IMR-90 (cell line): ENCODE measurements around the gene SRRM4. TPM values are rescaled to one million over a fixed set of nuclear protein-coding genes. Genes with fewer than 3 reads are reported as not detected.

Source experiments
- ATAC-seq: fragments of 200-7000 bp; cut with Tn5 transposase; 2 replicates; pipeline ENCODE4 v1.9.1; 2020; ENCODE audit warnings: low read depth, mild to moderate bottlenecking, moderate library complexity
- BruUV-seq: library from RNA; stranded (reverse); fragments of 400-500 nt; replicated peaks from 2 replicates; lab custom pipeline; 2021; lab: Mats Ljungman, UMichigan
- CTCF ChIA-PET: fragments of 300-600 bp; formaldehyde crosslinking; extraction: SDS; loops from one replicate; lab custom pipeline; 2021; ENCODE audit warnings: antibody characterized with exemption; lab: Yijun Ruan, JAX
- POLR2A ChIA-PET: fragments of 300-600 bp; sonication (Branson Sonifier 250); formaldehyde crosslinking; loops from one replicate; lab custom pipeline; 2022; ENCODE audit warnings: antibody characterized with exemption; ENCODE audit not compliant: unreplicated experiment; lab: Charles Lee
- DNase-seq: peaks from one replicate; pipeline ENCODE4 v3.0.0; 2013
- H2AFZ ChIP-seq: replicated peaks from 2 replicates; pipeline ENCODE3; 2013; ENCODE audit warnings: low read length, mild to moderate bottlenecking; ENCODE audit not compliant: poor library complexity
- H2AK5ac ChIP-seq: 2 replicates; pipeline ENCODE4 v1.6.1; 2013; ENCODE audit warnings: low read depth, low read length, inconsistent platforms
- H2AK9ac ChIP-seq: replicated peaks from 2 replicates; pipeline ENCODE3; 2013; ENCODE audit warnings: mild to moderate bottlenecking, low read depth, low read length, moderate library complexity; ENCODE audit not compliant: poor library complexity
- H2BK120ac ChIP-seq: 2 replicates; pipeline ENCODE4 v1.6.1; 2013; ENCODE audit warnings: low read depth, low read length, inconsistent platforms
- H2BK15ac ChIP-seq: 3 replicates; pipeline ENCODE4 v1.6.1; 2013; ENCODE audit warnings: low read depth, low read length, inconsistent platforms
- H2BK20ac ChIP-seq: 2 replicates; pipeline ENCODE4 v1.6.1; 2013; ENCODE audit warnings: low read depth, mild to moderate bottlenecking, inconsistent platforms, low read length, moderate library complexity
- H2BK5ac ChIP-seq: 2 replicates; pipeline ENCODE4 v1.6.1; 2013; ENCODE audit warnings: mild to moderate bottlenecking, low read depth, low read length, inconsistent platforms; ENCODE audit not compliant: poor library complexity, severe bottlenecking
- H3K14ac ChIP-seq: replicated peaks from 2 replicates; pipeline ENCODE4 v1.6.1; 2013; ENCODE audit warnings: low read depth, low read length, inconsistent platforms
- H3K18ac ChIP-seq: 2 replicates; pipeline ENCODE4 v1.6.1; 2013; ENCODE audit warnings: low read depth, low read length, control low read depth
- H3K23ac ChIP-seq: 2 replicates; pipeline ENCODE4 v1.6.1; 2013; ENCODE audit warnings: low read depth, low read length, inconsistent platforms
- H3K27ac ChIP-seq: 2 replicates; pipeline ENCODE4 v1.5.1; 2013; ENCODE audit warnings: mild to moderate bottlenecking, control low read depth, low read length; ENCODE audit not compliant: insufficient read depth
- H3K27me3 ChIP-seq: 2 replicates; pipeline ENCODE4 v1.6.1; 2013; ENCODE audit warnings: low read length; ENCODE audit not compliant: control insufficient read depth, insufficient read depth
- H3K36me3 ChIP-seq: 2 replicates; pipeline ENCODE4 v1.6.1; 2013; ENCODE audit warnings: low read length, mixed read lengths; ENCODE audit not compliant: control insufficient read depth, insufficient read depth
- H3K4ac ChIP-seq: 2 replicates; pipeline ENCODE4 v1.6.1; 2013; ENCODE audit warnings: low read depth, low read length, inconsistent platforms
- H3K4me1 ChIP-seq: 2 replicates; pipeline ENCODE4 v1.6.1; 2013; ENCODE audit warnings: low read length, mixed read lengths; ENCODE audit not compliant: control insufficient read depth, insufficient read depth
- H3K4me2 ChIP-seq: 2 replicates; pipeline ENCODE4 v1.6.1; 2013; ENCODE audit warnings: low read depth, mild to moderate bottlenecking, control low read depth, low read length, moderate library complexity
- H3K4me3 ChIP-seq: 2 replicates; pipeline ENCODE4 v1.5.1; 2013; ENCODE audit warnings: low read depth, mild to moderate bottlenecking, control low read depth, low read length, moderate library complexity; ENCODE audit not compliant: insufficient read depth
- H3K56ac ChIP-seq: 2 replicates; pipeline ENCODE4 v1.6.1; 2013; ENCODE audit warnings: low read length, inconsistent platforms; ENCODE audit not compliant: insufficient read depth; ENCODE audit errors: extremely low read depth
- H3K79me1 ChIP-seq, 2 experiments: 2 replicates each; pipeline ENCODE4 v1.6.1; 2013; ENCODE audit warnings: low read length in 2 of 2, inconsistent platforms in 1 of 2, low read depth in 1 of 2
- H3K9ac ChIP-seq: 2 replicates; pipeline ENCODE4 v1.6.1; 2013; ENCODE audit warnings: low read depth, low read length, control low read depth
- H3K9me1 ChIP-seq: 2 replicates; pipeline ENCODE4 v1.6.1; 2013; ENCODE audit warnings: low read length, inconsistent platforms; ENCODE audit not compliant: insufficient read depth
- H3K9me3 ChIP-seq: 2 replicates; pipeline ENCODE4 v1.6.1; 2013; ENCODE audit warnings: low read length; ENCODE audit not compliant: control insufficient read depth, insufficient read depth
- H4K20me1 ChIP-seq: 2 replicates; pipeline ENCODE4 v1.6.1; 2013; ENCODE audit warnings: low read length, inconsistent platforms; ENCODE audit not compliant: insufficient read depth
- H4K5ac ChIP-seq: 2 replicates; pipeline ENCODE4 v1.6.1; 2013; ENCODE audit warnings: mild to moderate bottlenecking, low read depth, low read length, control low read depth
- H4K8ac ChIP-seq, 2 experiments: 2 replicates each; pipeline ENCODE4 v1.6.1; 2013; ENCODE audit warnings: low read depth in 2 of 2, low read length in 2 of 2, control low read depth in 1 of 2, inconsistent platforms in 1 of 2
- H4K91ac ChIP-seq: 2 replicates; pipeline ENCODE4 v1.6.1; 2013; ENCODE audit warnings: low read depth, low read length, inconsistent platforms; ENCODE audit not compliant: insufficient read depth
- CHD1 ChIP-seq: IDR thresholded peaks from 2 replicates; pipeline ENCODE4 v1.6.1; 2012; ENCODE audit warnings: low read depth, low read length, improper control_type of control experiment
- ELK1 ChIP-seq: fragments of 150-350 bp; IDR thresholded peaks from 2 replicates; pipeline ENCODE4 v1.6.1; 2016; ENCODE audit warnings: low read depth, mild to moderate bottlenecking, low read length, moderate library complexity, borderline replicate concordance
- MAFK ChIP-seq: IDR thresholded peaks from 2 replicates; pipeline ENCODE4 v1.6.1; 2012; ENCODE audit warnings: low read depth, low read length, improper control_type of control experiment
- MAZ ChIP-seq: IDR thresholded peaks from 2 replicates; pipeline ENCODE4 v1.6.1; 2012; ENCODE audit warnings: low read depth, mild to moderate bottlenecking, low read length, improper control_type of control experiment, moderate library complexity, borderline replicate concordance
- WGBS, 2 experiments: methylation state at CpG; one replicate each; pipeline versions ENCODE4 v1.1.5 to v1.1.7; 2013; ENCODE audit warnings: missing lambda C conversion rate in 2 of 2; ENCODE audit not compliant: insufficient read length in 1 of 2; ENCODE audit errors: extremely low coverage in 2 of 2; 5-methylcytosine and 5-hydroxymethylcytosine counted together
- dilution Hi-C: fragments of 300-500 bp; cut with HindIII; formaldehyde crosslinking; loops from one replicate; pipeline ENCODE4 v1.14.3; 2018; ENCODE audit warnings: low sequenced_read_pairs; ENCODE audit not compliant: unreplicated experiment
- in situ Hi-C: fragments of 300-500 bp; cut with MboI; formaldehyde crosslinking; loops from 3 replicates; pipeline ENCODE4 v1.14.3; 2019; ENCODE audit warnings: low sequenced_read_pairs, inconsistent platforms, mixed read lengths
- intact Hi-C: fragments of 100-400 bp; cut with micrococcal nuclease; formaldehyde crosslinking; loops from 2 replicates; pipeline ENCODE4 v1.10.0; 2022
- polyA plus RNA-seq, 3 experiments: library from polyadenylated mRNA; depleted of rRNA; stranded (reverse); fragments of >200 nt; gene quantifications; 2 replicates each; pipeline ENCODE4 v1.2.3, GENCODE V29; 2012; ENCODE audit warnings: low replicate concordance in 1 of 3
- total RNA-seq: library from RNA; depleted of rRNA; stranded (reverse); fragments of >200 nt; gene quantifications from 2 replicates; pipeline ENCODE4 v1.2.3, GENCODE V29; 2012

The SRRM4 gene
- total and polyA plus RNA-seq, 2 of the 4 experiments (the other 2 are of a cell fraction) = not detected

GRCh38 chr12:119159844-119160243, 178.5 kb downstream of the SRRM4 start:
- TF ChIP-seq ELK1 (no peak), MAZ (no peak), MAFK (no peak), CHD1 (no peak)
- no peaks in the 10 kb centered on the region for H3K9me1 ChIP-seq
- no peak overlapping the region for H3K4ac ChIP-seq
- H2AK5ac ChIP-seq = no peak overlapping the region
- no peak overlapping the region for H2BK5ac ChIP-seq
- no peak overlapping the region for H2BK20ac ChIP-seq
- no peak for ATAC-seq
- H4K5ac ChIP-seq = no peak overlapping the region
- no peak for DNase-seq
- no peak overlapping the region for H2AK9ac ChIP-seq
- ChIA-PET POLR2A (no interaction called here), CTCF (no interaction called here)
- no peaks in the 10 kb centered on the region for H4K20me1 ChIP-seq
- no peaks in the 10 kb centered on the region for H3K4me1 ChIP-seq
- in situ Hi-C loops (no loop called here), intact Hi-C loops (no loop called here), dilution Hi-C loops (no loop called here)
- H3K27me3 ChIP-seq = no peaks in the 10 kb centered on the region
- no peak overlapping the region for H2BK120ac ChIP-seq
- no peaks in the 10 kb centered on the region for H3K79me1 ChIP-seq
- no peaks in the 10 kb centered on the region for H3K36me3 ChIP-seq
- H3K23ac ChIP-seq = no peak overlapping the region
- no peak overlapping the region for H4K91ac ChIP-seq
- no peak overlapping the region for H2AFZ ChIP-seq
- H3K14ac ChIP-seq = no peak overlapping the region
- no peak overlapping the region for H3K18ac ChIP-seq
- H3K4me2 ChIP-seq = no peak overlapping the region
- no peaks in the 10 kb centered on the region for H3K9me3 ChIP-seq
- BruUV-seq = no TSS peak
- H3K56ac ChIP-seq = no peak overlapping the region
- 60% methylated on average over 1 of the region's 2 CpGs; no CpG with 5 or more reads in 1 of the 2 experiments for WGBS, 2 experiments
- no peak overlapping the region for H4K8ac ChIP-seq
- H3K27ac ChIP-seq = no peak overlapping the region
- no peak overlapping the region for H3K9ac ChIP-seq
- no peak overlapping the region for H3K4me3 ChIP-seq
- H2BK15ac ChIP-seq = no peak overlapping the region
